Suprapubic skin (tissue), 4 donors: Measurements from ENCODE around the gene MS4A12. TPM values are rescaled to one million over a fixed set of nuclear protein-coding genes. Genes with fewer than 3 reads are reported as not detected.

Experiments
- DNase-seq, 2 donors: peaks; one replicate each; pipeline ENCODE4 v3.0.0-alpha.2; 2019; ENCODE audit warnings: low spot score in 2 of 2
- H3K27ac ChIP-seq: fragments of 200-600 bp; sonication (generic); one replicate; pipeline ENCODE4 v1.5.1; 2019
- H3K27me3 ChIP-seq: fragments of 200-600 bp; sonication (generic); one replicate; pipeline ENCODE4 v1.5.1; 2019
- H3K36me3 ChIP-seq: fragments of 200-600 bp; sonication (generic); one replicate; pipeline ENCODE4 v1.5.1; 2019
- H3K4me1 ChIP-seq: fragments of 200-600 bp; sonication (generic); one replicate; pipeline ENCODE4 v1.5.1; 2019
- H3K4me3 ChIP-seq: fragments of 200-600 bp; sonication (generic); one replicate; pipeline ENCODE4 v1.5.1; 2019; ENCODE audit warnings: mild to moderate bottlenecking
- H3K9me3 ChIP-seq: fragments of 200-600 bp; sonication (generic); one replicate; pipeline ENCODE4 v1.5.1; 2019
- EP300 ChIP-seq: sonication (generic); formaldehyde crosslinking; IDR thresholded peaks from one replicate; pipeline ENCODE4 v1.6.1; 2017; ENCODE audit warnings: antibody characterized with exemption
- POLR2A ChIP-seq, 2 donors: fragments of 450-650 bp; IDR thresholded peaks; one replicate each; pipeline ENCODE4 v1.6.1; 2017; ENCODE audit warnings: antibody characterized with exemption in 2 of 2, mild to moderate bottlenecking in 2 of 2, moderate library complexity in 2 of 2
- POLR2AphosphoS5 ChIP-seq, 3 donors: sonication (generic); formaldehyde crosslinking; IDR thresholded peaks; one replicate each; pipeline ENCODE4 v1.6.1; 2017; ENCODE audit warnings: antibody characterized with exemption in 3 of 3
- WGBS: methylation state at CpG from one replicate; pipeline ENCODE4 v1.1.5; 2018; 5-methylcytosine and 5-hydroxymethylcytosine counted together
- total RNA-seq, 4 donors: library from RNA; depleted of rRNA; stranded (reverse); fragments of >200 nt; gene quantifications; one replicate each; pipeline ENCODE4 v1.1.0, GENCODE V29; 2016
- TF ChIP-seq, protein P1 (sequence below), 2 donors: fragments of 200-600 bp in 1 of 2; fragments of 450-650 bp in 1 of 2; sonication (generic) in 1 of 2; IDR thresholded peaks; one replicate each; pipeline ENCODE4 v1.5.1; 2016 to 2019; ENCODE audit warnings: antibody characterized with exemption in 2 of 2, mild to moderate bottlenecking in 1 of 2, moderate library complexity in 1 of 2

MS4A12 gene
- total RNA-seq, 4 donors from 2014 or later: not detected

DNA sequence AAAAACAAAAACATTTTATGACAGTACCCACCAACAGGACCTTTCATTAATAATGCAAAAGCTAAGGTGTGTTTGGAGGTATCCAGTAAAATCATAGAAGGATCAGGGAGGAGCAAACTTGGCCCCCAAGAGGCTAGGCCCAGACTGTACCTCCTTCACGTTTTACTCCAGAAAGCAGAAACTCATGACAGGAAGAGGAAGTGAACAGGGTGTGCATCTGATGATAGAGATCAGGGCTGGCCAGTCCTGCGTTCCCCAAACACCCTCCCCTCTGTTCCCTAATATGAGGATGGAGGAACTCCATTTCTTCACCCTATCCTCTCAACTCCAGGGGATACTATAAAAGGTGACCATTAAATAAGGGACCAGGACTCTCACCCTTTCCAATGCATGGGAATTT lies 10.2 kb upstream of the MS4A12 start:
- H3K27ac ChIP-seq: no peak overlapping the region
- no peak for DNase-seq
- no peaks in the 10 kb centered on the region for H3K36me3 ChIP-seq
- no peak overlapping the region for H3K4me3 ChIP-seq
- TF ChIP-seq, protein P1, sequence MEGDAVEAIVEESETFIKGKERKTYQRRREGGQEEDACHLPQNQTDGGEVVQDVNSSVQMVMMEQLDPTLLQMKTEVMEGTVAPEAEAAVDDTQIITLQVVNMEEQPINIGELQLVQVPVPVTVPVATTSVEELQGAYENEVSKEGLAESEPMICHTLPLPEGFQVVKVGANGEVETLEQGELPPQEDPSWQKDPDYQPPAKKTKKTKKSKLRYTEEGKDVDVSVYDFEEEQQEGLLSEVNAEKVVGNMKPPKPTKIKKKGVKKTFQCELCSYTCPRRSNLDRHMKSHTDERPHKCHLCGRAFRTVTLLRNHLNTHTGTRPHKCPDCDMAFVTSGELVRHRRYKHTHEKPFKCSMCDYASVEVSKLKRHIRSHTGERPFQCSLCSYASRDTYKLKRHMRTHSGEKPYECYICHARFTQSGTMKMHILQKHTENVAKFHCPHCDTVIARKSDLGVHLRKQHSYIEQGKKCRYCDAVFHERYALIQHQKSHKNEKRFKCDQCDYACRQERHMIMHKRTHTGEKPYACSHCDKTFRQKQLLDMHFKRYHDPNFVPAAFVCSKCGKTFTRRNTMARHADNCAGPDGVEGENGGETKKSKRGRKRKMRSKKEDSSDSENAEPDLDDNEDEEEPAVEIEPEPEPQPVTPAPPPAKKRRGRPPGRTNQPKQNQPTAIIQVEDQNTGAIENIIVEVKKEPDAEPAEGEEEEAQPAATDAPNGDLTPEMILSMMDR (IDR thresholded peaks at IDR 0.05): no peak
- no peak for TF ChIP-seq POLR2AphosphoS5 (IDR thresholded peaks at IDR 0.05)
- no peak for TF ChIP-seq EP300
- no peak for TF ChIP-seq POLR2A (IDR thresholded peaks at IDR 0.05)
- no peaks in the 10 kb centered on the region for H3K27me3 ChIP-seq
- WGBS: 52% methylated on average over 2 of the region's 2 CpGs
- H3K4me1 ChIP-seq: no peaks in the 10 kb centered on the region
- H3K9me3 ChIP-seq: no peaks in the 10 kb centered on the region

DNA sequence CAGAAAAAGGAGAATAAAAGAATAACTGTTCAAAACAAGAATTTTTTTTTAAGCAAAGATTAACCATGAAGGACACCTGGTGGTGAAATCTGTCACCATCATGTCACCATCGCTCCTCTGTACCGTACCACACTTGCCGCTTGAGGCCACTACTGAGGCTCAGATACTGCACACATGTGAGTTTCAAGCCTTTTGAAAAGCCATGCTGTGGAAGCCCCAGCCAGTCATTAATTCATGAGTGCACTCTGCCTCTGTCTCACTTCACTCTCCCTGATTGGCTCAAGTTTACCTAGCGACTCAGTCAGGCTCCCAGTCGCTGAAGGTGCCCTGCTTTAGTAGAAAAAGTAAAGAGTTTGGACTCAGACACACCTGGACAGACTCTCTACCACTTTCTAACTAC lies 6.6 kb upstream of the MS4A12 start:
- 70% methylated on average over 5 of the region's 5 CpGs for WGBS
- no peaks in the 10 kb centered on the region for H3K36me3 ChIP-seq
- H3K4me3 ChIP-seq: no peak overlapping the region
- no peaks in the 10 kb centered on the region for H3K27me3 ChIP-seq
- H3K27ac ChIP-seq: no peak overlapping the region
- H3K9me3 ChIP-seq: no peaks in the 10 kb centered on the region
- DNase-seq: no peak
- no peaks in the 10 kb centered on the region for H3K4me1 ChIP-seq
- TF ChIP-seq POLR2A (IDR thresholded peaks at IDR 0.05) (no peak), POLR2AphosphoS5 (IDR thresholded peaks at IDR 0.05) (no peak), EP300 (no peak)
- TF ChIP-seq, protein P1 (IDR thresholded peaks at IDR 0.05): no peak

DNA sequence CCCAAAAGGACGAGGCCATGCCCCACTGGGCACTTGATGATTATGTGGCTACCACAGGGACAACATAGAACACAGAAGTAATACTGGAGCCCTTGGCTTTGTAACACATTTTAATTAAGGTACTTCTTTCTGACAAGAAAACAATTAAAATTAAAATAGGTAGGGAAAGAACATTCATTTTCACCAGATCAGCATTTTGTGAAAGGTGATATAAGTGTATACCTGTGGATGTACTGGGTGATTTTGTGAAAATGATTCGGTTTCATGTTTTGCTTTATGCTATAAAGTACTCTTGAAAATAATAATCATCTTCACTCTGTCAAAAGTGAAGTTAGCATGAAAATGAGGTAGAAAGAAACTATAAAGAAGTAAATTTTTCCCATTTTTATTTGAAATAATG lies 876 bp downstream of the MS4A12 start:
- Histone ChIP-seq H3K4me1 (no peaks in the 10 kb centered on the region), H3K36me3 (no peaks in the 10 kb centered on the region), H3K27me3 (no peaks in the 10 kb centered on the region), H3K9me3 (no peaks in the 10 kb centered on the region), H3K4me3 (no peak overlapping the region), H3K27ac (no peak overlapping the region)
- no peak for DNase-seq
- TF ChIP-seq POLR2A (IDR thresholded peaks at IDR 0.05) (no peak), POLR2AphosphoS5 (IDR thresholded peaks at IDR 0.05) (no peak), EP300 (no peak)
- TF ChIP-seq, protein P1 (IDR thresholded peaks at IDR 0.05): no peak
- 85% methylated on average over 2 of the region's 2 CpGs for whole genome bisulfite sequencing

DNA sequence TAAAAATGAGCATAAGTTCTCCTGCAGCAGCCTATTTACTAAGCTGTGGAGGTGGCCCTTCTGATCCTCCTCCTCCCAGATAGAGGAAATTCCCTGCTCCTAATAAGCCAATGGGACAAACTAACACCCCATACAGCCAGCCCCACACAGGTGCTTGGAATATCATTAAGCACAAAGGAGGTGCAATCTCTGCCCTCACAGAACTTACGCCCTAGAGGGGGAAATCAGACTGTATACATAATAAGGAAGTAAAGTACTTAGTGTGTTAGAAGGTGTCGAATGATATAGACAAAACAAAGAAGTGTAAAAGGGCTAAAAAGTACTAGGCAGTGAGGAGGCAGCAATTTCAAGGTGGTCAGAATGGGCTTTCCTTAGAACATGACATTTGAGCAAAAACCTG lies 5.8 kb downstream of the MS4A12 start:
- no peaks in the 10 kb centered on the region for H3K36me3 ChIP-seq
- TF ChIP-seq EP300 (no peak), POLR2AphosphoS5 (IDR thresholded peaks at IDR 0.05) (no peak), POLR2A (IDR thresholded peaks at IDR 0.05) (no peak)
- TF ChIP-seq, protein P1 (IDR thresholded peaks at IDR 0.05): no peak
- whole genome bisulfite sequencing: 79% methylated on average over 2 of the region's 2 CpGs
- no peak overlapping the region for H3K27ac ChIP-seq
- DNase-seq: no peak
- no peaks in the 10 kb centered on the region for H3K4me1 ChIP-seq
- no peaks in the 10 kb centered on the region for H3K9me3 ChIP-seq
- no peaks in the 10 kb centered on the region for H3K27me3 ChIP-seq
- no peak overlapping the region for H3K4me3 ChIP-seq

DNA sequence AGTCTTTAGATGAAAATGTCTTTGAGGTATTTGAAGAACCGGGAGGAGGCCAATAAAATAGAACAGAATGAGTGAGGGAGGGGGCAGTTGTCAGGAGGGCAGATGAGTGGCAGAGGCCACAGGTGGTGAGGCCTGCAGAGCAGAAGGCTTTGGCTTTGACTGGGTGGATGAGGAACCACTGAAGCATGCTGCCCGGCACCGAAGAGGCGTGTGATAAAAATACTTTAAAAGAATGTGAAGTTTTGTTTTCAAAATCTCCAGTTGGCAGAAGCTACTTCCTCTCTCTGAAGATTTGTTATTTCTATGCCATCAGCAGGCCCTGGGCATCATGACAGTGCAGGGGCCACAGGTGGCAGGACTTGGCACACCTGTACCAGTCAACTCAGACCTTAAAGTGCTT lies 6.3 kb downstream of the MS4A12 start:
- Histone ChIP-seq H3K36me3 (no peaks in the 10 kb centered on the region), H3K27me3 (no peaks in the 10 kb centered on the region), H3K4me3 (no peak overlapping the region), H3K27ac (no peak overlapping the region), H3K9me3 (no peaks in the 10 kb centered on the region), H3K4me1 (no peaks in the 10 kb centered on the region)
- DNase-seq: no peak
- WGBS: 57% methylated on average over 4 of the region's 4 CpGs
- TF ChIP-seq POLR2AphosphoS5 (IDR thresholded peaks at IDR 0.05) (no peak), POLR2A (IDR thresholded peaks at IDR 0.05) (no peak), EP300 (no peak)
- TF ChIP-seq, protein P1 (IDR thresholded peaks at IDR 0.05): no peak
